Natural killer cell (primary cell): ENCODE data around the gene HYAL2. TPM values are rescaled to one million over a fixed set of nuclear protein-coding genes. Genes with fewer than 3 reads are reported as not detected.

Source experiments
- ATAC-seq, 3 donors: fragments of 150-1000 bp in 2 of 3; fragments of 200-7000 bp in 1 of 3; cut with Tn5 transposase; 1 replicate in 1 of 3; 2 replicates in 2 of 3; pipeline ENCODE4 v1.10.0; 2021; ENCODE audit warnings: mild to moderate bottlenecking in 2 of 3, moderate library complexity in 2 of 3
- DNase-seq, 2 donors: peaks; one replicate each; pipeline versions ENCODE4 v3.0.0 to v3.0.0-alpha.2; 2013 to 2021; ENCODE audit warnings: mixed read lengths in 1 of 2
- H3K27ac ChIP-seq: one replicate; pipeline ENCODE4 v1.5.1; 2013; ENCODE audit warnings: mild to moderate bottlenecking, low read length
- H3K27me3 ChIP-seq: one replicate; pipeline ENCODE4 v1.6.1; 2013; ENCODE audit warnings: low read length; ENCODE audit not compliant: control insufficient read depth, insufficient read depth
- H3K36me3 ChIP-seq: one replicate; pipeline ENCODE4 v1.6.1; 2013; ENCODE audit warnings: low read length; ENCODE audit not compliant: control insufficient read depth, insufficient read depth
- H3K4me1 ChIP-seq: one replicate; pipeline ENCODE4 v1.6.1; 2013; ENCODE audit warnings: low read length; ENCODE audit not compliant: control insufficient read depth, insufficient read depth
- H3K4me3 ChIP-seq: one replicate; pipeline ENCODE4 v1.5.1; 2013; ENCODE audit warnings: low read length
- H3K9me3 ChIP-seq: one replicate; pipeline ENCODE4 v1.6.1; 2013; ENCODE audit warnings: low read length; ENCODE audit not compliant: control insufficient read depth, insufficient read depth
- H3K27ac Mint-ChIP-seq, 2 donors: one replicate each; pipeline ENCODE4 v1.8.0; 2022; ENCODE audit warnings: mild to moderate bottlenecking in 2 of 2, mixed read lengths in 2 of 2, moderate library complexity in 1 of 2
- H3K27me3 Mint-ChIP-seq, 2 donors: one replicate each; pipeline ENCODE4 v1.8.0; 2022; ENCODE audit warnings: low read depth in 2 of 2, mixed read lengths in 2 of 2
- H3K36me3 Mint-ChIP-seq: one replicate; pipeline ENCODE4 v1.8.0; 2022; ENCODE audit warnings: mixed read lengths
- H3K4me1 Mint-ChIP-seq, 2 donors: one replicate each; pipeline ENCODE4 v1.8.0; 2022; ENCODE audit warnings: mixed read lengths in 2 of 2
- H3K4me3 Mint-ChIP-seq: one replicate; pipeline ENCODE4 v1.8.0; 2022; ENCODE audit warnings: mild to moderate bottlenecking, moderate library complexity, mixed read lengths
- H3K9me3 Mint-ChIP-seq, 2 donors: one replicate each; pipeline ENCODE4 v1.8.0; 2022; ENCODE audit warnings: mixed read lengths in 2 of 2
- CTCF ChIP-seq: fragments of 200-600 bp; IDR thresholded peaks from one replicate; pipeline ENCODE4 v1.8.0; 2022; ENCODE audit warnings: antibody characterized with exemption
- WGBS: methylation state at CpG from one replicate; pipeline ENCODE4 v1.1.7; 2013; ENCODE audit warnings: missing lambda C conversion rate; ENCODE audit not compliant: insufficient coverage; 5-methylcytosine and 5-hydroxymethylcytosine counted together
- intact Hi-C: fragments of 100-400 bp; cut with micrococcal nuclease; formaldehyde crosslinking; loops from one replicate; pipeline ENCODE4 v1.14.2; 2022
- total RNA-seq, 4 donors: library from RNA; stranded (reverse); fragments of 120-200 nt in 1 of 4; gene quantifications; one replicate each; pipeline versions ENCODE4 v1.2.3 to v1.2.4, GENCODE V29; 2013 to 2022

Gene HYAL2
- total RNA-seq, 3 donors from 2014 or later (not counting 1 experiment from before 2014, with no cell fraction given), result 1.2 to 3.7 (median 3.1) TPM

- H3K27ac ChIP-seq, result no peak overlapping the region
- Mint-ChIP-seq H3K4me1 (peaks cover 18 to 54% of the 10 kb centered on the region in 2 donors), H3K9me3 (no peaks in the 10 kb centered on the region), H3K27ac (peak overlapping the region; percentile 50 to 64), H3K4me3 (no peak overlapping the region), H3K36me3 (no peaks in the 10 kb centered on the region), H3K27me3 (no peaks in the 10 kb centered on the region)
- TF ChIP-seq CTCF, result no peak
- ATAC-seq (no peak), DNase-seq (no peak)
- no peaks in the 10 kb centered on the region for H3K9me3 ChIP-seq
- no peak overlapping the region for H3K4me3 ChIP-seq
- H3K4me1 ChIP-seq, result peaks cover 59% of the 10 kb centered on the region
- intact Hi-C loops, result no loop called here
- WGBS, result 61% methylated on average over 5 of the region's 5 CpGs
- no peaks in the 10 kb centered on the region for H3K27me3 ChIP-seq
- peaks cover 8% of the 10 kb centered on the region for H3K36me3 ChIP-seq
Measured at GRCh38 chr3:50323614-50324199, 1.2 kb upstream of the HYAL2 start.

- Histone ChIP-seq H3K36me3 (peaks cover 8% of the 10 kb centered on the region), H3K9me3 (no peaks in the 10 kb centered on the region), H3K4me3 (no peak overlapping the region), H3K4me1 (peaks cover 59% of the 10 kb centered on the region), H3K27me3 (no peaks in the 10 kb centered on the region), H3K27ac (no peak overlapping the region)
- H3K27me3 Mint-ChIP-seq, result no peaks in the 10 kb centered on the region
- DNase-seq (no peak), ATAC-seq (no peak)
- peak overlapping the region; percentile 50 to 64 for H3K27ac Mint-ChIP-seq
- peak overlapping the region; percentile 28 for H3K4me3 Mint-ChIP-seq
- no peak for TF ChIP-seq CTCF
- peaks cover 17 to 55% of the 10 kb centered on the region in 2 donors for H3K4me1 Mint-ChIP-seq
- no peaks in the 10 kb centered on the region for H3K36me3 Mint-ChIP-seq
- H3K9me3 Mint-ChIP-seq, result no peaks in the 10 kb centered on the region
- intact Hi-C loops, result no loop called here
- 59% methylated on average over 4 of the region's 4 CpGs for WGBS
Measured at GRCh38 chr3:50323092-50323600, 601 bp upstream of the HYAL2 start.

GRCh38 chr3:50322115-50322385, 495 bp downstream of the HYAL2 start:
- Mint-ChIP-seq H3K27me3 (no peaks in the 10 kb centered on the region), H3K36me3 (no peaks in the 10 kb centered on the region), H3K4me3 (peak overlapping the region; percentile 31), H3K9me3 (no peaks in the 10 kb centered on the region), H3K4me1 (peaks cover 12 to 45% of the 10 kb centered on the region in 2 donors), H3K27ac (no peak overlapping the region)
- intact Hi-C loops, result no loop called here
- H3K4me3 ChIP-seq, result peak overlapping the region; percentile 66
- TF ChIP-seq CTCF, result peak; percentile 0
- no peaks in the 10 kb centered on the region for H3K27me3 ChIP-seq
- H3K36me3 ChIP-seq, result peaks cover 8% of the 10 kb centered on the region
- H3K27ac ChIP-seq, result peak overlapping the region; percentile 91
- no peaks in the 10 kb centered on the region for H3K9me3 ChIP-seq
- ATAC-seq (no peak), DNase-seq (no peak)
- H3K4me1 ChIP-seq, result peaks cover 61% of the 10 kb centered on the region
- WGBS, result 64% methylated on average over 14 of the region's 14 CpGs
